GM18499 (cell line): ENCODE results near the gene UBE2E2.

Experiments used
- ATAC-seq: cut with Tn5 transposase; IDR thresholded peaks from one replicate; pipeline ENCODE4 v1.9.1; 2021; ENCODE audit warnings: moderate number of reproducible peaks; ENCODE audit not compliant: insufficient read depth, unreplicated experiment

The UBE2E2 gene

GRCh38 chr3:23637339-23637738 lies 434.2 kb downstream of the UBE2E2 start:
- ATAC-seq = no peak

- ATAC-seq = no peak
Measured at GRCh38 chr3:23640471-23641146, 437.5 kb downstream of the UBE2E2 start.
